GM12878 (cell line): ENCODE results near the gene BPIFB3. TPM values are rescaled to one million over a fixed set of nuclear protein-coding genes. Genes with fewer than 3 reads are reported as not detected.

ENCODE experiments used
- ATAC-seq: fragments of 200-7000 bp; cut with Tn5 transposase; 3 replicates; pipeline ENCODE4 v1.9.1; 2020; ENCODE audit warnings: mild to moderate bottlenecking, moderate library complexity
- BruUV-seq: library from RNA; stranded (reverse); fragments of 400-500 nt; replicated peaks from 2 replicates; lab custom pipeline; 2021; lab: Mats Ljungman, UMichigan
- CTCF ChIA-PET: fragments of 300-600 bp; sonication (Branson Sonifier 250); formaldehyde crosslinking; extraction: SDS; loops from one replicate; lab custom pipeline; 2021; ENCODE audit warnings: inconsistent platforms; lab: Yijun Ruan, JAX
- POLR2A ChIA-PET: fragments of 350-600 bp; formaldehyde crosslinking; extraction: SDS; loops from one replicate; lab custom pipeline; 2021; ENCODE audit warnings: inconsistent platforms; lab: Charles Lee
- RAD21 ChIA-PET: fragments of 300-600 bp; sonication (Branson Sonifier 250); formaldehyde crosslinking; loops from one replicate; lab custom pipeline; 2023; ENCODE audit warnings: antibody characterized with exemption; ENCODE audit not compliant: unreplicated experiment; lab: Charles Lee
- SMC1A ChIA-PET: fragments of 300-600 bp; sonication (Branson Sonifier 250); formaldehyde crosslinking; loops from one replicate; lab custom pipeline; 2023; ENCODE audit not compliant: unreplicated experiment, uncharacterized antibody; lab: Charles Lee
- DNase-seq: peaks from one replicate; pipeline ENCODE4 v3.0.0-alpha.2; 2011; ENCODE audit warnings: low read depth, low spot score
- FAIRE-seq: peaks from 3 replicates; lab custom pipeline; 2011; peaks lifted over from hg19 to GRCh38; lab: Jason Lieb, UNC
- H2AFZ ChIP-seq: 2 replicates; pipeline ENCODE4 v1.6.0; 2011; ENCODE audit warnings: low read depth, low read length, control low read depth; ENCODE audit not compliant: control insufficient read depth
- H3K27ac ChIP-seq: 2 replicates; pipeline ENCODE4 v1.5.1; 2011; ENCODE audit warnings: control low read depth; ENCODE audit not compliant: control insufficient read depth, insufficient read depth
- H3K27me3 ChIP-seq, 2 experiments: replicated peaks in 1 of 2; 2 replicates each; pipeline versions ENCODE4 v1.6.0 to v1.6.1; 2011; ENCODE audit warnings: low read length in 1 of 2; ENCODE audit not compliant: control insufficient read depth in 2 of 2, insufficient read depth in 2 of 2
- H3K36me3 ChIP-seq, 2 experiments: 2 replicates each; pipeline ENCODE4 v1.5.1; 2011; ENCODE audit warnings: low read length in 1 of 2; ENCODE audit not compliant: control insufficient read depth in 2 of 2, insufficient read depth in 2 of 2
- H3K4me1 ChIP-seq: 2 replicates; pipeline ENCODE4 v1.6.1; 2011; ENCODE audit warnings: mild to moderate bottlenecking, low read length, moderate library complexity, mixed read lengths; ENCODE audit not compliant: control insufficient read depth, insufficient read depth
- H3K4me2 ChIP-seq: 2 replicates; pipeline ENCODE4 v1.6.0; 2011; ENCODE audit warnings: control low read depth; ENCODE audit not compliant: control insufficient read depth, insufficient read depth
- H3K4me3 ChIP-seq: fragments of 200-600 bp; sonication (generic); 2 replicates; pipeline ENCODE4 v1.5.1; 2016
- H3K79me2 ChIP-seq: 2 replicates; pipeline ENCODE4 v1.6.0; 2011; ENCODE audit warnings: low read length; ENCODE audit not compliant: control insufficient read depth, insufficient read depth
- H3K9ac ChIP-seq: 2 replicates; pipeline ENCODE4 v1.8.0; 2011; ENCODE audit warnings: low read length, control low read depth, mixed read lengths; ENCODE audit not compliant: control insufficient read depth, insufficient read depth
- H3K9me3 ChIP-seq: replicated peaks from 3 replicates; pipeline ENCODE4 v1.5.1; 2011; ENCODE audit warnings: mild to moderate bottlenecking, low read length; ENCODE audit not compliant: control insufficient read depth, insufficient read depth
- H4K20me1 ChIP-seq: 2 replicates; pipeline ENCODE4 v1.6.0; 2011; ENCODE audit not compliant: control insufficient read depth, insufficient read depth
- BACH1 ChIP-seq: fragments of 450-650 bp; IDR thresholded peaks from 2 replicates; pipeline ENCODE4 v1.6.1; 2017; ENCODE audit warnings: mild to moderate bottlenecking, borderline replicate concordance
- BCL11A ChIP-seq: IDR thresholded peaks from 2 replicates; pipeline ENCODE4 v1.6.1; 2011; ENCODE audit warnings: low read depth, low read length
- FOXK2 ChIP-seq: fragments of 450-650 bp; IDR thresholded peaks from 2 replicates; pipeline ENCODE4 v1.6.1; 2017; ENCODE audit warnings: mild to moderate bottlenecking, moderate library complexity
- HDAC2 ChIP-seq: fragments of 200-600 bp; sonication (generic); IDR thresholded peaks from 2 replicates; pipeline ENCODE4 v1.6.1; 2017
- LARP7 ChIP-seq: fragments of 450-650 bp; IDR thresholded peaks from 2 replicates; pipeline ENCODE4 v1.6.1; 2017; ENCODE audit warnings: mild to moderate bottlenecking
- PAX8 ChIP-seq: fragments of 450-650 bp; IDR thresholded peaks from 2 replicates; pipeline ENCODE4 v1.6.1; 2017; ENCODE audit warnings: mild to moderate bottlenecking, moderate library complexity
- POU2F2 ChIP-seq: IDR thresholded peaks from 3 replicates; pipeline ENCODE4 v1.6.1; 2011; ENCODE audit warnings: low read depth, mild to moderate bottlenecking, low read length, borderline replicate concordance
- RCOR1 ChIP-seq: conservative IDR thresholded peaks from 2 replicates; pipeline ENCODE4 v1.6.1; 2012; ENCODE audit warnings: low read depth, low read length, improper control_type of control experiment
- SIN3A ChIP-seq: IDR thresholded peaks from 2 replicates; pipeline ENCODE4 v1.6.1; 2012; ENCODE audit warnings: low read depth, low read length, improper control_type of control experiment
- SRF ChIP-seq, 2 experiments: IDR thresholded peaks; 2 replicates each; pipeline ENCODE4 v1.6.1; 2011; ENCODE audit warnings: low read depth in 2 of 2, low read length in 2 of 2, mild to moderate bottlenecking in 1 of 2, moderate library complexity in 1 of 2
- SUPT20H ChIP-seq: IDR thresholded peaks from 2 replicates; pipeline ENCODE4 v1.6.1; 2011; ENCODE audit warnings: low read depth, mild to moderate bottlenecking, low read length, moderate library complexity, borderline replicate concordance; ENCODE audit not compliant: control insufficient read depth
- TCF12 ChIP-seq: IDR thresholded peaks from 2 replicates; pipeline ENCODE4 v1.6.1; 2011; ENCODE audit warnings: low read depth, mild to moderate bottlenecking, low read length
- WGBS: methylation state at CpG from one replicate; pipeline ENCODE4 v1.1.6; 2016; ENCODE audit warnings: low lambda C conversion rate; ENCODE audit not compliant: insufficient replicate concordance, insufficient coverage; ENCODE audit errors: missing lambda C conversion rate; 5-methylcytosine and 5-hydroxymethylcytosine counted together
- in situ Hi-C: fragments of 300-500 bp; cut with MboI; formaldehyde crosslinking; loops from 9 replicates; pipeline ENCODE4 v1.14.3; 2018; ENCODE audit warnings: mixed read lengths
- intact Hi-C: fragments of 100-400 bp; cut with micrococcal nuclease; formaldehyde crosslinking; loops from one replicate; pipeline ENCODE4 v1.14.2; 2022; ENCODE audit not compliant: unreplicated experiment
- polyA plus RNA-seq, 11 experiments: library from polyadenylated mRNA; depleted of rRNA in 4 of 11; unstranded in 6 of 11; stranded (reverse) in 5 of 11; fragments of >200 nt; fragmentation: Nextera tagmentation in 4 of 11; fragmentation: Illumina TruSeq in 1 of 11; extraction: Ambion mirVana in 4 of 11; extraction: Trizol in 1 of 11; gene quantifications; 1 replicate in 1 of 11; 2 replicates in 10 of 11; pipeline versions ENCODE4 v1.2.1 to v1.2.3, GENCODE V29; 2011 to 2016; ENCODE audit warnings: inconsistent platforms in 2 of 11, missing spikeins in 2 of 11, low read depth in 1 of 11
- total RNA-seq, 4 experiments: library from RNA; depleted of rRNA in 3 of 4; stranded (reverse); fragments of >200 nt in 3 of 4; fragmentation: Illumina TruSeq in 1 of 4; extraction: Trizol in 1 of 4; gene quantifications; 2 replicates each; pipeline versions ENCODE4 v1.2.1 to v1.2.3, GENCODE V29; 2013 to 2021
- TF ChIP-seq, protein P1 (sequence below): IDR thresholded peaks from 2 replicates; pipeline ENCODE4 v1.6.1; 2011; ENCODE audit warnings: borderline replicate concordance, low read depth, mild to moderate bottlenecking, moderate library complexity, low read length; ENCODE audit not compliant: insufficient read depth, poor library complexity, severe bottlenecking
- TF ChIP-seq, protein P2 (sequence below): IDR thresholded peaks from 2 replicates; pipeline ENCODE4 v1.6.1; 2011; ENCODE audit warnings: mild to moderate bottlenecking, low read depth, low read length, moderate library complexity; ENCODE audit not compliant: insufficient replicate concordance
- TF ChIP-seq, protein P3 (sequence below): IDR thresholded peaks from 2 replicates; pipeline ENCODE4 v1.6.1; 2011; ENCODE audit warnings: borderline replicate concordance, low read depth, mild to moderate bottlenecking, moderate library complexity, mixed read lengths, low read length; ENCODE audit not compliant: insufficient read depth; ENCODE audit errors: extremely low read length

The BPIFB3 gene
- total and polyA plus RNA-seq, 10 of the 15 experiments (the other 5 are each of a cell fraction or from before 2014, with no cell fraction given): not detected

DNA sequence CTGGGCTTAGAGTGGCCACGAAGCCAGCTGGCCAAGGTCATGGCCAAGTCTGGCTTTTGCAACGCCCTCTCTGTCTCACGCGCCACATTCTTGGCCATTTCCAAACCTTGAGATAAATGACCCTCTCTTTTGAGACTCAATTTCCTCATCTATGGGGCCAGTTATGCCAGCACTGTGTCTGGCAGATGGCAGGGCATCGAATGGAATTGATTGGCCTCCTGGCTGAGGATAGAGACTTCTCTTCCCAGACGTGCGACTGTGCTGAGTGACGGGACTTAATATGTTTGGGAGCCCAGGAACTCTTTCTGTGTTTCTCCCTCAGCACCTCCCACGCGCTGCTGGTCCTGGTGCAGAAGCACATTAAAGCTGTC, 38.6 kb upstream of the BPIFB3 start:
- H3K4me2 ChIP-seq: no peak overlapping the region
- CTCF ChIA-PET: no interaction called here
- DNase-seq: no peak
- no peaks in the 10 kb centered on the region for H3K9me3 ChIP-seq
- TF ChIP-seq RCOR1: no peak
- no peak for TF ChIP-seq FOXK2
- no peak for TF ChIP-seq PAX8
- no peak for TF ChIP-seq SUPT20H
- TF ChIP-seq BACH1: no peak
- TF ChIP-seq, protein P1, sequence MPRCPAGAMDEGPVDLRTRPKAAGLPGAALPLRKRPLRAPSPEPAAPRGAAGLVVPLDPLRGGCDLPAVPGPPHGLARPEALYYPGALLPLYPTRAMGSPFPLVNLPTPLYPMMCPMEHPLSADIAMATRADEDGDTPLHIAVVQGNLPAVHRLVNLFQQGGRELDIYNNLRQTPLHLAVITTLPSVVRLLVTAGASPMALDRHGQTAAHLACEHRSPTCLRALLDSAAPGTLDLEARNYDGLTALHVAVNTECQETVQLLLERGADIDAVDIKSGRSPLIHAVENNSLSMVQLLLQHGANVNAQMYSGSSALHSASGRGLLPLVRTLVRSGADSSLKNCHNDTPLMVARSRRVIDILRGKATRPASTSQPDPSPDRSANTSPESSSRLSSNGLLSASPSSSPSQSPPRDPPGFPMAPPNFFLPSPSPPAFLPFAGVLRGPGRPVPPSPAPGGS: no peak
- TF ChIP-seq BCL11A: no peak
- TF ChIP-seq POU2F2: no peak
- no peak for TF ChIP-seq LARP7
- TF ChIP-seq, protein P2, sequence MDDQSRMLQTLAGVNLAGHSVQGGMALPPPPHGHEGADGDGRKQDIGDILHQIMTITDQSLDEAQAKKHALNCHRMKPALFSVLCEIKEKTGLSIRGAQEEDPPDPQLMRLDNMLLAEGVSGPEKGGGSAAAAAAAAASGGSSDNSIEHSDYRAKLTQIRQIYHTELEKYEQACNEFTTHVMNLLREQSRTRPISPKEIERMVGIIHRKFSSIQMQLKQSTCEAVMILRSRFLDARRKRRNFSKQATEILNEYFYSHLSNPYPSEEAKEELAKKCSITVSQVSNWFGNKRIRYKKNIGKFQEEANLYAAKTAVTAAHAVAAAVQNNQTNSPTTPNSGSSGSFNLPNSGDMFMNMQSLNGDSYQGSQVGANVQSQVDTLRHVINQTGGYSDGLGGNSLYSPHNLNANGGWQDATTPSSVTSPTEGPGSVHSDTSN: no peak
- no peak for TF ChIP-seq TCF12
- TF ChIP-seq SRF (IDR thresholded peaks at IDR 0.05; ENCODE audit: low read depth in 2 of 2, low read length in 2 of 2): no peak
- TF ChIP-seq SIN3A: no peak
- TF ChIP-seq, protein P3, sequence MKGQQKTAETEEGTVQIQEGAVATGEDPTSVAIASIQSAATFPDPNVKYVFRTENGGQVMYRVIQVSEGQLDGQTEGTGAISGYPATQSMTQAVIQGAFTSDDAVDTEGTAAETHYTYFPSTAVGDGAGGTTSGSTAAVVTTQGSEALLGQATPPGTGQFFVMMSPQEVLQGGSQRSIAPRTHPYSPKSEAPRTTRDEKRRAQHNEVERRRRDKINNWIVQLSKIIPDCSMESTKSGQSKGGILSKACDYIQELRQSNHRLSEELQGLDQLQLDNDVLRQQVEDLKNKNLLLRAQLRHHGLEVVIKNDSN: no peak
- TF ChIP-seq HDAC2: no peak
- TF ChIP-seq, all 136 proteins: peak for 0
- H3K4me3 ChIP-seq: no peak overlapping the region
- no peaks in the 10 kb centered on the region for H4K20me1 ChIP-seq
- no peaks in the 10 kb centered on the region for H3K36me3 ChIP-seq
- ChIA-PET RAD21 (no interaction called here), POLR2A (no interaction called here), SMC1A (no interaction called here)
- in situ Hi-C loops (no loop called here), intact Hi-C loops (no loop called here)
- no peak for ATAC-seq
- H3K9ac ChIP-seq: no peak overlapping the region
- no peak overlapping the region for H2AFZ ChIP-seq
- no TSS peak for BruUV-seq
- H3K79me2 ChIP-seq: no peaks in the 10 kb centered on the region
- no peak overlapping the region for H3K27ac ChIP-seq
- no peaks in the 10 kb centered on the region for H3K4me1 ChIP-seq
- 53% methylated on average over 10 of the region's 10 CpGs for WGBS
- no peak for FAIRE-seq
- peaks cover 0 to 1% of the 10 kb centered on the region in 2 experiments; a peak in 3 of 4 replicates for H3K27me3 ChIP-seq
